C4-2B (cell line): ENCODE data around the gene HNF4A.

ENCODE experiments used
- ZFX ChIP-seq: fragments of 450-650 bp; IDR thresholded peaks from 2 replicates; pipeline ENCODE4 v1.6.1; 2017
- TF ChIP-seq, protein P1 (sequence below): fragments of 450-650 bp; conservative IDR thresholded peaks from 2 replicates; pipeline ENCODE4 v1.5.1; 2017; ENCODE audit warnings: mild to moderate bottlenecking

- TF ChIP-seq, protein P1, sequence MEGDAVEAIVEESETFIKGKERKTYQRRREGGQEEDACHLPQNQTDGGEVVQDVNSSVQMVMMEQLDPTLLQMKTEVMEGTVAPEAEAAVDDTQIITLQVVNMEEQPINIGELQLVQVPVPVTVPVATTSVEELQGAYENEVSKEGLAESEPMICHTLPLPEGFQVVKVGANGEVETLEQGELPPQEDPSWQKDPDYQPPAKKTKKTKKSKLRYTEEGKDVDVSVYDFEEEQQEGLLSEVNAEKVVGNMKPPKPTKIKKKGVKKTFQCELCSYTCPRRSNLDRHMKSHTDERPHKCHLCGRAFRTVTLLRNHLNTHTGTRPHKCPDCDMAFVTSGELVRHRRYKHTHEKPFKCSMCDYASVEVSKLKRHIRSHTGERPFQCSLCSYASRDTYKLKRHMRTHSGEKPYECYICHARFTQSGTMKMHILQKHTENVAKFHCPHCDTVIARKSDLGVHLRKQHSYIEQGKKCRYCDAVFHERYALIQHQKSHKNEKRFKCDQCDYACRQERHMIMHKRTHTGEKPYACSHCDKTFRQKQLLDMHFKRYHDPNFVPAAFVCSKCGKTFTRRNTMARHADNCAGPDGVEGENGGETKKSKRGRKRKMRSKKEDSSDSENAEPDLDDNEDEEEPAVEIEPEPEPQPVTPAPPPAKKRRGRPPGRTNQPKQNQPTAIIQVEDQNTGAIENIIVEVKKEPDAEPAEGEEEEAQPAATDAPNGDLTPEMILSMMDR = no peak
- TF ChIP-seq ZFX = no peak
These were observed 55.7 kb downstream of the HNF4A start for GRCh38 chr20:44411020-44411756.
